GM21528 (cell line): Measurements from ENCODE around the gene PRKAR2A.
"Not testable (repeated sequence)": the region's sequence is repeated elsewhere in the genome, so short reads cannot be mapped to it uniquely, and the experiment has no call there.

Experiments
- ATAC-seq: cut with Tn5 transposase; IDR thresholded peaks from one replicate; pipeline ENCODE4 v1.9.1; 2021; ENCODE audit warnings: mild to moderate bottlenecking, moderate library complexity; ENCODE audit not compliant: unreplicated experiment, low FRiP score

PRKAR2A gene

DNA sequence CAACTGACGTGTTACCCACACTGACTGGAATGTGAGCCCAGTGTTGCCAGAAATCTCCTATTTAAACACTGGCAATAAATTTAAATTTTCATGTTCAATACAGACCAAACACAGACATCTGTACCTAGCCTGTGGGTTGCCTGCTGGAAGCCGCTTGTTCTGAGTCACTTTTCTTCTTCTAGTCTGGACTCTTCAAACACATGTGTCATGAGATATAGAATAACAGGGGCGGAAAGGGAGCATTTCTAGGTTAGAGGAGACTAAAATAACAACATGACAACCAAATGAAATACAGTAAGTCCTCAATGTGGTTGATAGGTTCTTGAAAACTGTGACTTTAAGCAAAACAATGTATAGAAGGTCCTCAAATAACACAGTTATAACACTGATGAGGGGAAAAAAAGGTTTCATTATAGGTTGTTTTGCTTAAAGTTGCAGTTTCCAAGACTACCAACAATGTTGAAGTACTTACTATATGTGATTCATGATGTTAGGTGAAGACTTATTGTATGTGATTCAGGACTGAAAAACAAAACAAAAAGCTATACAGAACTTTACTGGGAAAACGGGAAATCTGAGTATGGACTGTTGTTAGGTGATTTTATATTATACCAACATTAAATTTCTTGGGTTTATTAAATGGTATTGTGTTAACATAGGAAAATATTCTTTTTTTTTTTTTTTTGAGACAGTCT lies 63.1 kb downstream of the PRKAR2A start:
- no peak for ATAC-seq

DNA sequence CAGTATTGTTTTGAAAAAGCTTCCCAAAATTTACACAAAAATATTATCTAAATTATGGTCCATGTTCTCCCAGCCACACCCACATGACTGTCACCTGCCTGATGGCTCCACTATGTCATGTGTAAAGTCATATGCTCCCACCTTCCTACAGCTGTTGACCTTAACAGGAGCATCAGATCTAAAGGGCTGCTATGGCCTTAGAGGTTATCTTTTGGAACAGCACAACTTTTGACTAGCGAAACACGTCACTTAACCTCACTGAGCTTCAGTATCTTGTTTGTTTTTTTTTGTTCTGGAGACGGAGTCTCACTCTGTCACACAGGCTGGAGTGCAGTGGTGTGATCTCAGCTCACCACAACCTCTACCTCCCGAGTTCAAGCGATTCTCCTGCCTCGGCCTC lies 64.4 kb downstream of the PRKAR2A start:
- ATAC-seq = no peak

DNA sequence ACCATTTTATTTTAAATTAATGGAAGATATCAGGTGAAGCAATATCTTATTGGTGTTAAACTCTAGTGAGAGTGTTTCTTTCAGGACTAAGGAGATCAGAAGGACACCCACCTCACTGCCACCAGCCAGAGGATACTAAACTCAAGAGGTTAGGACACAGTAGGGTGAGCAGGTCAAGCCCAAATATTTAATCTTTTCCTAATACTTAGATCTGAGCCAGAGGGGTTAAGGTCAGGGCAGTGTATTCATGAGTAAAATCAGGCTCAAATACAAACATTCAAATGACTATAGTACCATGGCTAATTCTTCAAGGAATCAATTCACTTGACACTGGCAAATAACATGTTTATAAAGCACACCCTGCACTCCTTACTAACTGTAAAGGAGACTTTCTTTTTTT lies 65.6 kb downstream of the PRKAR2A start:
- no peak for ATAC-seq

DNA sequence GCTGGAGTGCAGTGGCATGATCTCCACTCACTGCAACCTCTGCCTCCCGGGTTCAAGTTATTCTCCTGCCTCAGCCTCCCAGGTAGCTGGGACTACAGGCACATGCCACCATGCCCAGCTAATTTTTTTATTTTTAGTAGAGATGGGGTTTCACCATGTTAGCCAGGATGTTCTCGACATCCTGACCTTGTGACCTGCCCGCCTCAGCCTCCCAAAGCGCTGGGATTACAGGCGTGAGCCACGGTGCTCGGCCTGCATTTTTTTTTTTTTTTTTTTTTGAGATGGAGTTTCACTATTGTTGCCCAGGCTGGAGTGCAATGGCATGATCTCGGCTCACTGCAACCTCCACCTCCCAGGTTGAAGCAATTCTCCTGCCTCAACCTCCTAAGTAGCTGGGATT lies 69.1 kb downstream of the PRKAR2A start:
- ATAC-seq = not testable (repeated sequence)

GRCh38 chr3:48776854-48777253 lies 70.8 kb downstream of the PRKAR2A start:
- no peak for ATAC-seq

GRCh38 chr3:48770192-48770502 lies 77.5 kb downstream of the PRKAR2A start:
- ATAC-seq = no peak

- ATAC-seq = no peak
Observed at GRCh38 chr3:48765376-48765775, 82.3 kb downstream of the PRKAR2A start.

GRCh38 chr3:48762816-48763215 lies 84.9 kb downstream of the PRKAR2A start:
- no peak for ATAC-seq

DNA sequence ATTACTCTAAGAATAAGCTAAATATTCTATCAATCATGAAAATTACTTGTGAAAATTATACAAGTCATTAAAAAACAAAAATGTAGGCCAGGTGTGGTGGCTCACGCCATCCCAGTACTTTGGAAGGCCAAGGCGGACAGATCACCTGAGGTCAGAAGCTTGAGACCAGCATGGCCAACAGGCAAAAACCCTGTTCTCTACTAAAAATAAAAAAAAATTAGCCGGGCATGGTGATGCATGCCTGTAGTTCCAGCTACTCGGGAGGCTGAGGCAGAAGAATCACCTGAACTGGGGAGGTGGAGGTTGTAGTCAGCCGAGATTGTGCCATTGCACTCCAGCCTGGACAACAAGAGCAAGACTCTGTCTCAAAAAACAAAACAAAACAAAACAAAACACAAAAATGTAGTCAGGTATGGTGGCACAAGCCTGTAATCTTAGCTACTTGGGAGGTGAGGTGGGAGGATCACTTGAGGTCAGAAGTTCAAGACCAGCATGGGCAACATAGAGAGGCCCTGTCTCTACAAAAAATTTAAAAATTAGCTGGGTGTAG lies 87.6 kb downstream of the PRKAR2A start:
- ATAC-seq = not testable (repeated sequence)

GRCh38 chr3:48759531-48759930 lies 88.1 kb downstream of the PRKAR2A start:
- not testable (repeated sequence) for ATAC-seq

GRCh38 chr3:48759071-48759470 lies 88.6 kb downstream of the PRKAR2A start:
- no peak for ATAC-seq

- ATAC-seq = no peak
Observed at GRCh38 chr3:48756640-48757039, 91.0 kb downstream of the PRKAR2A start.

DNA sequence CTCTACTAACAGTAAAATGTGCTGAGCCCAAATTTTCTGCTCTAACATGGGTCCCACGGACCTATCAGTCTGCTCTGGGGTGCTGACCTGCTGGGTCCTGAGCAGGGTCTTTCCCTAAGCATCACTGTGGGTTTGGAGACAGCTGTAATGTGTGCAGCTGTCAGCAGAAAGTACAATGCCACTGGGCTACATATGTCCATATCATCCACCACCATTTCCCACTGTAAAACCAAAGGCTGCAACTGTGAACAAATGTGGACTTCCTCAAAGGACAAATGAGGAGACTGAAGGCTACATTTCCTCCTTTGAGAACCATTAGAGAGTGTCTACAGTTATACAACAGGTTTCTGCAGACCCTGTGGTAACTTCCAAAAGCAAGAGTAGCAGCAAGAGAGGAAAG lies 96.8 kb downstream of the PRKAR2A start:
- no peak for ATAC-seq

DNA sequence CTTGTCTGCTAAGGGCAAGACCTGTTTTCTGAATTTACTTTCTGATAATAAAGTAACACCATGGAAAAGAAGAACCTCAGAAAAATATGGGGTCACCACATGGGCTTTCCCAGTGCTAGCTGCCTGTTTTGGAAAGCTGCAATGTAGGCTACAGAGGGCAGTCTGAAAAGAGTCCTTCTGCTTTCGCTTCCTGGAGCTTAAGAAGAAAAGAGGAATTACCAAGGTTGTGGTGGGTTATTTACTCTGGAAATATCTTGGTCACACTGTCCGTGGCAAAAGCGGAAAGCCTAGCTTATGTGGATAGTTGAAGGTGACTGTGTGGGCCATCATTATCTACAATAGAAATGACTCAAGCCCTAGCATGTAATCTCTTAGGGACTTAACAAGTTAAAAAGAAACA lies 98.9 kb downstream of the PRKAR2A start:
- ATAC-seq = no peak

DNA sequence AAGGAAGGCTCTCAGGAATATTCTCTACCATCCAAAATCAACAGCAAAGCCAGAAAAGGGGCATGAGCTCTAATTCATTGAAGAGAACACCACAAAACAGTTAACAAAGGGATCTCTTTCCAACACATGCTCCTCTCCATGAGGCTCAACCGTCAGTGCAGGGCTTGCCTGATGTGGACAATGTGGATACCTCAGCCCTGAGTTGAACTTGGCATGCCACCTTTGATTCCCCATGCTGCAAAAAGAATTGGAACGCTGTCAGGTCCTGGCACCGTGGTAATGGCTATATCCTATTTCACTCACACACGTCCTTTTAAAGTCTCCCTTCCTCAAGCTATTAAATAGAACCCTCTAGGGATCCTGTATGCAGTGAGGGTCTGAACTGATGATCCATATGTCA lies 100.0 kb downstream of the PRKAR2A start:
- ATAC-seq = no peak

- no peak for ATAC-seq
Observed at GRCh38 chr3:48747015-48747615, 100.6 kb downstream of the PRKAR2A start.

- no peak for ATAC-seq
Observed at GRCh38 chr3:48743773-48744172, 103.9 kb downstream of the PRKAR2A start.

GRCh38 chr3:48741226-48741625 lies 106.4 kb downstream of the PRKAR2A start:
- not testable (repeated sequence) for ATAC-seq

GRCh38 chr3:48739955-48740823 lies 107.5 kb downstream of the PRKAR2A start:
- ATAC-seq = peak; percentile 67

DNA sequence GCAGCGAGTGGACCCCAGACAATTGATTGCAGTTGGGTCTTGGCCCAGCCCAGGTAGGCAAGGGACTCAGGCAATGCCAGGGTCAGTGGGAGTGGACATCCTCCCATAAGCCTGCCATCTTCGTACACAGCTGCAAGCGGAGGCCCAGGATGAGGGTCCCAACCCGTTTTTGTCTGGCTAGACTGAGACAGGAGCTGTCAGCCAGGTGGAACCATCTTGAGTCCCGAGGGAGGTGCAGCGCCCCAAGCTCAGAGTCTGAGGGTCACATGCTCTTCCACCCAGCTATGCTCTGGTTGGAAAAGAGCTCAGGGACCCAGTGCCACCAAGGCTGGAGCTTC lies 108.1 kb downstream of the PRKAR2A start:
- peak; percentile 23 for ATAC-seq

DNA sequence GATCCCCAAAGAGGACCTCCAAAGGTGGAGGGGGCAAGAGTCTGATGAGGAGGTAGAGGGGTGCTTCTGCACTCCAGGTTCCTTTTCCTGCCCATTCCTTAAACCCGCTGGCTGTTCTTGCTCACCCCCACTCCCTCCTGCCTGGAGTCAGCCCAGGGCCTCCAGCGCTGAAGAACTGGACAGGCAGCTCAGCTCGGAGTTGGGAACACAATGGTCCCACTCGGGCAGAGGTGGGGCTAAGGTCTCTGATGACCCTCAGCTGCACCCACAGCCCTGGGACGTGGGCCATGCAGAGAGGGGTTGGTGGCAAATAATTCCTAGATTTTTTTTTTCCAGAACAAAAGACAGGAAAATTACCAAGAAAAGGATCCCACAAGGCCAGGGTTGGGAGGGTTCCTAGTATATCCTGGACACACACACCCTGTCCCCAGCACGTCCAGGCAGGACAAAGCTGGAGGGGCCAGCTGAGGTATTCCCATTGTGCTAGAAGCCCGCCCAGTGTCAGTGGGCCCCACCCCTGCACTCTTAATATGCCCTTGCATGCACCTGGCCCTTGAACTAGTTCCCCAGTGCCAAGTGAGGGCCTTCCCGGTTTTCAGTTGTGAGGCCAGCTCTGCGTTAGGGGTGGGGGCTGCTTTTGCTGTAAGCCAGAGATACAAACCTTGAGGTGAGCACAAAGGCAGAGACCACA lies 108.6 kb downstream of the PRKAR2A start:
- no peak for ATAC-seq
